Endothelial cell of umbilical vein (primary cell): ENCODE measurements around the gene TMEM89. TPM values are rescaled to one million over a fixed set of nuclear protein-coding genes. Genes with fewer than 3 reads are reported as not detected.

Experiments
- BruUV-seq: library from RNA; stranded (reverse); fragments of 400-500 nt; replicated peaks from 2 replicates; lab custom pipeline; 2021; lab: Mats Ljungman, UMichigan
- CTCF ChIA-PET: fragments of 300-600, 350-600 bp; sonication (Branson Sonifier 250); formaldehyde crosslinking; loops from one replicate; lab custom pipeline; 2021; ENCODE audit warnings: antibody characterized with exemption, inconsistent platforms; lab: Charles Lee
- POLR2A ChIA-PET: fragments of 300-600, 350-600 bp; sonication (Branson Sonifier 250); formaldehyde crosslinking; loops from one replicate; lab custom pipeline; 2021; ENCODE audit warnings: antibody characterized with exemption, inconsistent platforms; lab: Charles Lee
- DNase-seq: peaks from one replicate; pipeline ENCODE4 v3.0.0-alpha.2; 2011; ENCODE audit warnings: low read depth, low spot score
- FAIRE-seq: peaks from 2 replicates; lab custom pipeline; 2011; peaks lifted over from hg19 to GRCh38; lab: Jason Lieb, UNC
- H2AFZ ChIP-seq: 2 replicates; pipeline ENCODE4 v1.6.0; 2012; ENCODE audit warnings: low read depth, low read length, control low read depth, inconsistent platforms
- H3K27ac ChIP-seq: 2 replicates; pipeline ENCODE4 v1.5.1; 2011; ENCODE audit warnings: low read depth, mild to moderate bottlenecking, control low read depth, low read length, moderate library complexity; ENCODE audit not compliant: insufficient read depth
- H3K27me3 ChIP-seq, 2 experiments: 2 replicates each; pipeline versions ENCODE4 v1.6.0 to v1.6.1; 2011; ENCODE audit warnings: low read length in 2 of 2, mixed read lengths in 1 of 2; ENCODE audit not compliant: control insufficient read depth in 2 of 2, insufficient read depth in 2 of 2
- H3K36me3 ChIP-seq, 2 experiments: 2 replicates in 1 of 2; 3 replicates in 1 of 2; pipeline ENCODE4 v1.5.1; 2011; ENCODE audit warnings: low read length in 2 of 2, mild to moderate bottlenecking in 1 of 2, moderate library complexity in 1 of 2; ENCODE audit not compliant: control insufficient read depth in 2 of 2, insufficient read depth in 2 of 2; ENCODE audit errors: extremely low read depth in 1 of 2
- H3K4me1 ChIP-seq: 3 replicates; pipeline ENCODE4 v1.5.1; 2011; ENCODE audit warnings: mild to moderate bottlenecking, low read length; ENCODE audit not compliant: control insufficient read depth, insufficient read depth; ENCODE audit errors: extremely low read depth
- H3K4me2 ChIP-seq: 2 replicates; pipeline ENCODE4 v1.6.1; 2011; ENCODE audit warnings: low read length, control low read depth, mixed read lengths; ENCODE audit not compliant: insufficient read depth
- H3K4me3 ChIP-seq, 3 experiments: fragments of 200-600 bp in 1 of 3; sonication (generic), shearing (Covaris generic) in 1 of 3; replicated peaks in 1 of 3; 2 replicates each; pipeline ENCODE4 v1.5.1; 2011 to 2016; ENCODE audit warnings: control low read depth in 3 of 3, low read length in 3 of 3, mild to moderate bottlenecking in 2 of 3, inconsistent platforms in 1 of 3, low read depth in 1 of 3, moderate library complexity in 1 of 3; ENCODE audit not compliant: insufficient read depth in 1 of 3
- H3K79me2 ChIP-seq: 2 replicates; pipeline ENCODE4 v1.6.0; 2012; ENCODE audit warnings: low read length, inconsistent platforms; ENCODE audit not compliant: control insufficient read depth, insufficient read depth
- H3K9ac ChIP-seq: replicated peaks from 2 replicates; pipeline ENCODE3; 2011; ENCODE audit warnings: low read length, control low read depth; ENCODE audit not compliant: insufficient read depth; ENCODE audit errors: extremely low read depth
- H3K9me1 ChIP-seq: replicated peaks from 3 replicates; pipeline ENCODE4 v1.6.0; 2011; ENCODE audit warnings: mild to moderate bottlenecking, low read length; ENCODE audit not compliant: control insufficient read depth, insufficient read depth; ENCODE audit errors: extremely low read depth
- H3K9me3 ChIP-seq: replicated peaks from 2 replicates; pipeline ENCODE4 v1.5.1; 2012; ENCODE audit warnings: low read length, inconsistent platforms; ENCODE audit not compliant: control insufficient read depth, insufficient read depth
- H4K20me1 ChIP-seq: replicated peaks from 2 replicates; pipeline ENCODE3; 2011; ENCODE audit warnings: mild to moderate bottlenecking, low read length; ENCODE audit not compliant: control insufficient read depth, insufficient read depth; ENCODE audit errors: extremely low read depth
- EZH2 ChIP-seq: IDR thresholded peaks from 2 replicates; pipeline ENCODE4 v1.6.1; 2012; ENCODE audit warnings: borderline replicate concordance, low read depth, mild to moderate bottlenecking, moderate library complexity, low read length, inconsistent platforms; ENCODE audit not compliant: severe bottlenecking
- FOS ChIP-seq: IDR thresholded peaks from 2 replicates; pipeline ENCODE4 v1.6.1; 2011; ENCODE audit warnings: mild to moderate bottlenecking, low read length, moderate library complexity, borderline replicate concordance; ENCODE audit not compliant: insufficient read depth
- MYC ChIP-seq: IDR thresholded peaks from one replicate; pipeline ENCODE4 v1.6.1; 2011; ENCODE audit warnings: mild to moderate bottlenecking, low read depth, low read length
- POLR2A ChIP-seq: IDR thresholded peaks from 2 replicates; pipeline ENCODE4 v1.6.1; 2012; ENCODE audit warnings: low read depth, mild to moderate bottlenecking, control low read depth, low read length
- dilution Hi-C: fragments of 300-500 bp; cut with MboI; formaldehyde crosslinking; loops from one replicate; pipeline ENCODE4 v1.15.0; 2019; ENCODE audit warnings: low sequenced_read_pairs; ENCODE audit not compliant: extremely low pct_ligation_motif_present
- intact Hi-C: fragments of 100-400 bp; cut with micrococcal nuclease; formaldehyde crosslinking; loops from one replicate; pipeline ENCODE4 v1.10.0; 2022
- polyA plus RNA-seq, 4 experiments: library from polyadenylated mRNA; depleted of rRNA in 3 of 4; stranded (reverse) in 3 of 4; unstranded in 1 of 4; fragments of >200 nt; gene quantifications; 2 replicates each; pipeline versions ENCODE4 v1.2.1 to v1.2.3, GENCODE V29; 2011 to 2012; ENCODE audit warnings: missing spikeins in 1 of 4
- total RNA-seq: library from RNA; stranded (reverse); gene quantifications from 2 replicates; pipeline ENCODE4 v1.2.3, GENCODE V29; 2021
- TF ChIP-seq, protein P1 (sequence below): IDR thresholded peaks from 2 replicates; pipeline ENCODE4 v1.6.1; 2011; ENCODE audit not compliant: insufficient read depth, insufficient read length
- TF ChIP-seq, protein P2 (sequence below), 2 donors: IDR thresholded peaks; 1 replicate in 1 of 2; 2 replicates in 1 of 2; pipeline ENCODE4 v1.5.1; 2011; ENCODE audit warnings: low read length in 2 of 2, mild to moderate bottlenecking in 2 of 2, moderate library complexity in 2 of 2, control low read depth in 1 of 2, inconsistent platforms in 1 of 2, low read depth in 1 of 2; ENCODE audit not compliant: insufficient read depth in 1 of 2; ENCODE audit errors: extremely low read depth in 1 of 2

The TMEM89 gene
- total and polyA plus RNA-seq, 2 donors (not counting 3 experiments of a cell fraction or from before 2014, with no cell fraction given) = not detected

DNA sequence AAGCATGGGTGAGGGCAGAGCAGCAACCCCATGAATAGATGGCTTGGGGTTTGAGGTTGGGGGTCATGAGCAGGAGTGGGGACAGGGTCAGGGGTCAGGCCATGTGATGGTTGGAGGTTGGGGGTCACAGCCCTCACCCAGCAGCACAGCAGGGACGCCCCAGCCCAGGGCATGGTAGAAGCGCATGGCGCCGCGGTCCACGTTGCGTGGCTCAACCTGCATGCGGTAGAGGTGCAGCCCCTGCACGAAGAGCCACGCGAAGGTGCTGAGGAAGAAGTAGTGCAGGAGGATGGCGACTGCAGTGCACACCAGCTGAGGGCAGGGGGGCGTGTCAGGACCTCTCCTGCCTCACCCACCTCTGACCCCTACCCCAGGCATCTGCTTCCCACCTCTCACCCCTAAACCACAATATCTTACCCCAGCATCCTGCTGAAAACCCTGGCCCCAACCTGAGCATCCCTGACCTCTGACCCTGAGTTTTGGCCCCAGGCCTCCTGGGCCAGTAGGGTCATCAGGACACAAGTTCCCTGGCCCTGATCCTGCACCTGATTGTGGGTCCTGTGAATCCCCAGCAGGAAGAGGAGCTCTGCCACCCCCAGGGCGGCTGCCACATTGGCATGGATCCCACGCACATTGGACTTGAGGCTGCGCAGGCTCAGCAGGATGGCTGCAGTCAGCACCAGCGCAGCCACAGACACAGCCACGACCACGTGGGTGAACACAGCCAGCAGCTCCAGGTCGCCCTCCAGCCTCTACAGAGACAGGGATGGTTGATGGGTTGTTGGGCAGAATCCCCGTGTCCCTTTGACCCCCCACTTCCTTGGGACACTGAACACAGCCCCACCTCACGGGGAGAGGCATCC is 23.6 kb upstream of the TMEM89 start:
- Histone ChIP-seq H3K9me1 (no peaks in the 10 kb centered on the region), H3K27me3 (no peaks in the 10 kb centered on the region), H4K20me1 (no peaks in the 10 kb centered on the region), H3K4me1 (no peaks in the 10 kb centered on the region), H3K36me3 (no peaks in the 10 kb centered on the region), H2AFZ (no peak overlapping the region), H3K9me3 (no peaks in the 10 kb centered on the region), H3K4me2 (no peak overlapping the region), H3K27ac (no peak overlapping the region), H3K9ac (no peak overlapping the region), H3K4me3 (no peak overlapping the region), H3K79me2 (no peaks in the 10 kb centered on the region)
- CTCF ChIA-PET = interaction anchor here (1.9 kb wide), 1 partner anchor 12 kb away, joined by 8 read pairs; no protein-coding TSS in a partner anchor
- no peak for FAIRE-seq
- TF ChIP-seq EZH2 (no peak), FOS (no peak), POLR2A (no peak)
- intact Hi-C loops (no loop called here), dilution Hi-C loops (no loop called here)
- no TSS peak for BruUV-seq
- no peak for DNase-seq
- POLR2A ChIA-PET = no interaction called here

DNA sequence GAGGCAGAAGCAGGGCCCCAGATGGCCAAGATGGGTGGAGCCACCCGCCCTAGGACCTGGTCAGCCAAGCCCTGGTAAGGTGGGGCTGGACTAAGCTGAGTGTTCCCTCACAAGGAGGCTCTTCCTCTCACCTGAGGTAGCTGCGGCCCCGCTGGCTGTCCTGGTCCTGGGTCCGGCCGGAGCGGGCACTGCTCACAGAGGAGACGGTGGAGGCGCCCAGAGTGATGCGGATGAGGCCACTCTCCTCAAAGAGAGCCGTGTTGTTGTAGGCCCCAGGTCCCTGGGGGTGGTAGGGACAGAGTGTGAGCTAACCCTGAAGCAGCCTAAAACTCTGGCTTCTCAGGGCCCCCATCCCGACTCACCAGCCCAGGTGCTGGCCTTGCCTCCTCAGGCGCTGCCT is 21.0 kb upstream of the TMEM89 start:
- Histone ChIP-seq H3K9me3 (no peaks in the 10 kb centered on the region), H3K36me3 (no peaks in the 10 kb centered on the region), H3K4me3 (no peak overlapping the region), H3K4me1 (no peaks in the 10 kb centered on the region), H3K79me2 (no peaks in the 10 kb centered on the region), H2AFZ (no peak overlapping the region), H3K27me3 (no peaks in the 10 kb centered on the region), H3K9me1 (no peaks in the 10 kb centered on the region), H4K20me1 (no peaks in the 10 kb centered on the region), H3K9ac (no peak overlapping the region), H3K27ac (no peak overlapping the region), H3K4me2 (no peak overlapping the region)
- dilution Hi-C loops = no loop called here
- no TSS peak for BruUV-seq
- TF ChIP-seq, protein P1, sequence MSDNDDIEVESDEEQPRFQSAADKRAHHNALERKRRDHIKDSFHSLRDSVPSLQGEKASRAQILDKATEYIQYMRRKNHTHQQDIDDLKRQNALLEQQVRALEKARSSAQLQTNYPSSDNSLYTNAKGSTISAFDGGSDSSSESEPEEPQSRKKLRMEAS = no peak
- TF ChIP-seq MYC = no peak
- TF ChIP-seq EZH2 = no peak
- no peak for TF ChIP-seq POLR2A
- TF ChIP-seq, protein P2, sequence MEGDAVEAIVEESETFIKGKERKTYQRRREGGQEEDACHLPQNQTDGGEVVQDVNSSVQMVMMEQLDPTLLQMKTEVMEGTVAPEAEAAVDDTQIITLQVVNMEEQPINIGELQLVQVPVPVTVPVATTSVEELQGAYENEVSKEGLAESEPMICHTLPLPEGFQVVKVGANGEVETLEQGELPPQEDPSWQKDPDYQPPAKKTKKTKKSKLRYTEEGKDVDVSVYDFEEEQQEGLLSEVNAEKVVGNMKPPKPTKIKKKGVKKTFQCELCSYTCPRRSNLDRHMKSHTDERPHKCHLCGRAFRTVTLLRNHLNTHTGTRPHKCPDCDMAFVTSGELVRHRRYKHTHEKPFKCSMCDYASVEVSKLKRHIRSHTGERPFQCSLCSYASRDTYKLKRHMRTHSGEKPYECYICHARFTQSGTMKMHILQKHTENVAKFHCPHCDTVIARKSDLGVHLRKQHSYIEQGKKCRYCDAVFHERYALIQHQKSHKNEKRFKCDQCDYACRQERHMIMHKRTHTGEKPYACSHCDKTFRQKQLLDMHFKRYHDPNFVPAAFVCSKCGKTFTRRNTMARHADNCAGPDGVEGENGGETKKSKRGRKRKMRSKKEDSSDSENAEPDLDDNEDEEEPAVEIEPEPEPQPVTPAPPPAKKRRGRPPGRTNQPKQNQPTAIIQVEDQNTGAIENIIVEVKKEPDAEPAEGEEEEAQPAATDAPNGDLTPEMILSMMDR (IDR thresholded peaks at IDR 0.05; ENCODE audit: extremely low read depth in 1 of 2, insufficient read depth in 1 of 2, low read depth in 1 of 2, low read length in 2 of 2) = no peak
- CTCF ChIA-PET = no interaction called here
- DNase-seq = no peak
- POLR2A ChIA-PET = no interaction called here
- intact Hi-C loops = no loop called here
- no peak for FAIRE-seq
